ENCODE data around the gene ZC3H12C.

Gene ZC3H12C

GRCh38 chr11:110077346-110077745, 15.8 kb upstream of the ZC3H12C start:
- no peak for DNase-seq

DNA sequence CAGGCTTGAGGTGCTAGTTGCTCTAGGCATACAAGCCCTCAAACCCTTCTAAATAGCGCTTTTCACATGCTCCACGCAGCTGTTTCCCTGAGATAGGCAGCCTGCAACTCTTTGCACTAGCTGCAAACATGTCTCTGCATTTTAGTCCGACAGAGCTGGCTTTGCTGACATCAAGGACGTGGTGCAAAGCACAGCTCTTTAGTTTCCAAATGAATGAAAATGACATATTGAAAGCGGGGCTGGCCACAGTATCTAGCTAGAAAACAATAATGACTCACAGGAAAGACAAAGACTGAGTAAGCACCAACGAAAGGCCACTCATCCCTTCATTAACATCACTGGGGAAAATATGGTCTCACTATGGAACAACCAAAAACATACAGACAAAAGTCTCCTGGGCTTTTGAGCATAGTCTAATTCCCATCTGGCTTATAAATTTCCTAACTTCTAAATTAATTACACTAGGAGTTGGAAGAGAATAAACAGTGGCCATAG, 15.3 kb upstream of the ZC3H12C start:
- no peak for DNase-seq

- no peak for DNase-seq
Measured at GRCh38 chr11:110078923-110079544, 14.2 kb upstream of the ZC3H12C start.

GRCh38 chr11:110079726-110080125, 13.5 kb upstream of the ZC3H12C start:
- DNase-seq: no peak

DNA sequence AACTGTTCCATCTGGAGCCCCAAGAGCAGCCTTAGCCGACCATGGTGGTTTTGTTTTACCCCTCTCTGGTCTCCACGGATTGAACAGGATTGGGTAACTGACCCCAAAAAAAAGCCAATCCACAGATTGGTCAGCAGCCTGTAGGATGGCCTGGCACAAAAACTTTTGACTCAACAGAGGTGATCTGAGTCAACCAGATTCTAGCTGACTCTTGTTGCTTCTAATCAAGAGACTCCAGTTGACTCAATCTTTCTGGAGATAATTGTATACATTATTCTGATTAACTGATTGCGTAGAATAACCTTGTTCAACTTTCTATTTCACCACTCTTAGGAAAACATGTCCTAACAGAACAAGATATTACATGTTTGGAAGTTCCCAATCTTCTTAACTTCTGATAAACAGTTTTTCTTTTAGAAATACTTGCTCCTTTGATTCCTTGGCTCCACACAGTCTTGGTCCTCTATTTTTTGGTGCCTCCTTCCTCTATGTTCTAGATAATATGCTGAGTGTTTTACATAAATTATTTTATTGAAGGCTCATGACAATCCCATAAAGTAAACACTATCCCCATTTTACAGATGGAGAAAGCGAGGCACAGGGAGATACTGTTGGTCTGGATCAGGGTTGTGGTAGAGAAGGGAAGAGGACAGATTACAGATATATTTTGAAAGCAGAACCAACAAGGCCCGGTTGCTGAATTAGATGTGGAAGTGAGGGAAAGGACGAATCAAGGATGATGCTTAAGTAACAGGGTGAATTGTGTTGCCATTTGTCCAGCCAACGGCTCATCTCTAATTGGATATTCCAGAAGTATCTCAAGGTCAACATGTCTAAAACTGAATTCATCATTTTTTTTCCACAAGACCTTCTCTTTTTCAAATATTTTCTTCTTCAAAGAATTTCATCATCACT, 11.5 kb upstream of the ZC3H12C start:
- DNase-seq: no peak

DNA sequence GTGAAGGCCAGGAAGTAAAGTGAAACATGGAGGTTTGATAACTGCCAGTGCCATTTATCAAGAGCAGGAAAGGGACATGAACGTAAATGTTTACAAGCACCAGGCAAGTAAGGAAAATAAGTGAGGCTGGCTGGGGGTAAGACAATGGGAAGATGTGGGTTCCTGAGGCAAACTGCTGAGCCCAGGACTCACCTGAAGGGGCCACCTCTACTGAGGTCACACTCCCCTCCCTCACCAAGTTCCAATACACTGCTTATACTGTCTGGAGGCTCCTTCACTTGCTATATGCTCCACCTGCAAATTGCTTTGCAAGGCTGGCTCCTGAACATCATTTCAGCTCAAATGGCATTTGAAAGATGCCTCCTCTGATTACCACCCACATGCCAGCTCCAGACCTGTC, 10.3 kb upstream of the ZC3H12C start:
- no peak for DNase-seq

DNA sequence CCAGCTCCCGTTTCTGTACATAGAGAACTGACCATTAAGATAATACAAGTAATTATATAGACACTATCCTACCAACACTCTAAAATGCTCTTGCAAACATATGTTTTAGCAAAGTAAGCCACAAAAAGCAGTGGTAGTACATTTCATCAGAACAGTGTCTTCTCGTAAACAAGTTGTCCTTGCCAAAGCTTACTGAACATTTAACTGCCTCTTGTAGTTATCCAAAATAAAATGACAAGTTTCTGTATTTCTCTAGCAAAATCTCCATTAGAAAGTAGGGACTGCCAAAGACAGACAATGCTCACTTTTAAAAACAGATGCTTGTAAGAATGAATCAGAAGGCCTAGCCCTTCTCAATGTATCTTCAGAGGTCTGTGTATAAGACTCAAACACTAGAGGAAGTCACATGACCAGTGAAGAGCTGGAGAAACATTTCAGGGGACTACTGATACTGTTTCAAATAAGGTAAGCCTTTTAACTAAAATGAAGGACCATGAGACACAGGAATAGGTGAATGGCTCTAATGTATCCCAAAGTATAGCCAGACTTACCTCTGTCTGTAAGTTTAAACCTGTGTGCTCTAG, 7.8 kb upstream of the ZC3H12C start:
- no peak for DNase-seq

- no peak for DNase-seq
Measured at GRCh38 chr11:110086892-110087309, 6.3 kb upstream of the ZC3H12C start.

- DNase-seq: no peak
Measured at GRCh38 chr11:110087812-110088534, 5.2 kb upstream of the ZC3H12C start.

DNA sequence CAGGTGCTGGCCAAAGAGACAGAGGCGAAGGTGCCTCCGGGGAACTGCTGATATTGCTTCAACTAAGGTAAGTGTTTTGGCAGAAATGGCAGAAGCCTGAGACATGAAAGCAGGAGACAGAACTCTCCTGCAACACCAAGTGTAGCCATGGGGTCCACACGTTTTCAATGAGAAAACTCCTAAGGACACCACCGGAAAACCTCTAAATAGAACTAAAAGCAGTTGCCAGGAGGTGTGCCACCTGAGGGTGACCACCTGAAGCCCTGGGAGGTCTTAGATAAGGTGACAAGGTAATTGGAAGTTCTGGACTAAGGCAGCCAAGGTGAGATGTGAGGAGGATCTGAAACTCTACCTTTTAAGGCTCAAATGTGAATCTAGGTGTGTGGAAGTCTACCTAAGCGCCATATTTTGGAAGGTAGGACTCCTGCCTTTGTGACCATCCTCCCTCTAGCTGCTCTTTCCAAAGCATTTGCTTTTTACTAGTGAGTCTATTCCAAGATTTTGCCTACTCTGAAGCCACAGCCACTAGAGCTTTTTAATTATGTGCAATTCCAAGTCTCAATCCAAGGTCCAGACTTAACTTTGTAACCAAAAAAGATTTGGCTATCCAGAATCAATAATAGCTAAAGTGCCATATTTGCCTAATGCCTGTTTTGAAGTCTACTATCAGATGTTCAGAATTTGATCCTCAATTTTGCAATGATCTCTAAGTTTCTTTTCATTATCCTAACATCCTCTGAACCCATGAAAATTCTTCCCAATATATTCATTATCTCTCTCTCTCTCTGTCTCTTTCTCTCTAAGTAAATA, 4.5 kb upstream of the ZC3H12C start:
- DNase-seq: no peak

DNA sequence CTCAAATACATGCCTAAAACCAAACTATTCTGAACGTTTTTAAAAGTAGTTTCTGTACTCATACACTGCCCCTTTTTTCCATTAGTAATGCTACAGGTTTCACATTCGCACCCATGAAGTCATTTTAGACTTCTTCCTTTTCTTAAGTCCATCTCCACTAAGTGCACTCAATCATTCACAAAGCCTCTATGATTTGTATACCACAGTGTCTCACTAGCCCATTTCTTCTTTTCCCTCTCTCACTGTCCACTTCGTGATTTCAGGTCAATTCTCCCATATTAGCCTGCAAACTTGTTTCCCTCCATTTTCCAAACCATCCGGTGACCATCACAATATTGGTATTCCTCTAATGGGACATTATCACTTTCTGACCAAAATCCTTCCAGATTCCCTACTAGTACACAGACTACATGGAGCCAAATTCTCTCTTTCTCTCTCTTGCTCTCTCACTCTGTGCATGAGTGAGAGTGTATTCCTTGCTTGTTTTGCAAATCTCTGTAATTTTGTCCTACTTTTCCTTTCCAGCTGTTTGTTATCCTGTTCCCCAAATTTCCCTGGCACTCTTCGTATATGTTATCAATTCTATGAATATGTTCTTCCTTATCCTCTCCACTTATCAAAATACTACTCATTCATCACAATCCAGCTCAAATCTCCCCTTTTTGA, 3.4 kb upstream of the ZC3H12C start:
- DNase-seq: no peak

DNA sequence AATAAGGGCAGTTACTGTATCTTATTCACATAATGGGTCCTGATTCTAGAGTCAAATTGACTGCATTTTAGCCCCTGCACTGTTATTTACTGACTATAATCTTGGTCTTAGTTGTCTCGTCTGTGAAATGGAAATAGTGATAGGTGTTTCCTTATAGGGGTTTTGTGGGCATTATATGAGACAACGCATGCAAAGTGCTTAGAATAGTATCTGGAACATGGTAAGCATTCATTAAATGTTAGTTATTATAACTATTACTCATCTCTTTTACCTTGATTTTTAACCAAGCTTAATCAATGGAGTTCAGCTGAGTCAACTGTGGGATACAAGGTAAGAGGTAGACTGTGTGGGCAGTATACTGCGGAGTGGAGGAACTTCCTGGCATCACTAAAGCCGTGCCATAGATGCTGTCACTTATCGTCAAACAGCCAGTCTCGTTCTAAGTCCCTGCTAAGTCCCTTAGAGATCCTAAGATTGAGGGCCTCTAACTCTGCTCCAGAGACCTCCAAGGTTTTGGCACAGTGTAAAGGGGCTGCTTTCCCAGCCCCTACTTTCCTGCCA, 2.6 kb upstream of the ZC3H12C start:
- no peak for DNase-seq

DNA sequence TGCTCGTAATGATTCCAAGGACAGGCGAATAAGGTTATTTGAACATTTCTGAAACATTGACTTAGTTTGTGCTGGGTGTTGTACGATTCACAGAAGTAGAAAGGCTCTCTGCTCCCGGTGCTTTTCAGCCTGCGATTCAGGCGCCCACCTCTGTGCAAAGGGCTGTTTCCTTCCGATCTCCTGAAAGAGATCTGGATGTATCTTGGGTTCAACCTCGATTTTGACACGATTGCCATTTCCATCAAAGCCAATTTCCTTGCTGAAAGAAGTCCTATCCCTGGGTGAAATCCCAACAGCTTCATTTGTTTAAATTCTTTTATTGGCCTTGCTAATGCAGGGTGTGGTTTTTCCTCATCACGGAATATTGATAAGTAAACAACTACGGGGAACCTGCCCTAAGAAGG, 1.1 kb upstream of the ZC3H12C start:
- DNase-seq: no peak

GRCh38 chr11:110093407-110094297, 460 bp downstream of the ZC3H12C start:
- DNase-seq: peak; percentile 34

DNA sequence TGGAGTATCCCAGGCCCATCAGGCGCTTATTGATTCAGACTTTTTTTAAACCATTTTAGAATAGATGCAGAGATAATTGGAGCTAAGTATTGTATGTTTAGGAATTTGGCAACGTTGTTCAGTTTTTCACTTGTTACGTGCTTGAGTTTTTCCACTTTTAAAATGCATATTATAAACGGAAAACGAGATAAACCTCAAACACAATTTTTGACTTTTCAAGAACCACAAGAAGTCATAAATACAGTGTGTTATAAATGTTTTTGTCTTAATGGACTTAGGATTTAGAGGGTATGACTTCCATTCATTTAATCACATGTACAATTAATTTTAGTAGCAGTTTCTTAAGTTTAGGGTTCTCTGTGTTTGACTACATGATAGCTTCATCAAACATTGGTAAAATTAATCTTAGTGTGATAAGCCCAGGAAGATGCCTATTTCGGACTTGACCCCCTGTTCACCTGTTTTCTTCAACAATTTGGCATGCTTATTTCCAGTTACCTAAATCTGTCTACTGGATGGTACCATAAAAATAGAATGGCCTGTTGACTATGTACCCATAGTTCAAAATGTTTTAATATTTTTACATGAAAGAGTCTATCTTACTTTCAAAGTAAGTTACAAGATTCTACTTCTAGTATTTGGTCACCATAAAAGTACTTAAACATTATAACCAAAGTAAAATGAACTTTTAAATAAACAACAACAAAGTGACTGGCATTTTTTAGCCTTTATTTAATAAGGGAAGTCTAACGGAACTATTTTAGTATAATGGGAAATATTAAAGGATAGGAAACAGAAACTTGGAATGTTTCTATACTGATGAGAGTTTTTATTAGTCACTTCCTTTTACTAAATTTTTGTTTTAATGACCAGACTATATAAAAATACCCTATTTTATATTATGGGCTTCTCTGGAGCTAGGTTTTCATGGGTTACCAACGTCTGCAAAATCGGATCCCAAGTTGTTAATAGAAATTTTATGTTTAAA, 1.4 kb downstream of the ZC3H12C start:
- DNase-seq: no peak

GRCh38 chr11:110095554-110095953, 2.4 kb downstream of the ZC3H12C start:
- DNase-seq: no peak

DNA sequence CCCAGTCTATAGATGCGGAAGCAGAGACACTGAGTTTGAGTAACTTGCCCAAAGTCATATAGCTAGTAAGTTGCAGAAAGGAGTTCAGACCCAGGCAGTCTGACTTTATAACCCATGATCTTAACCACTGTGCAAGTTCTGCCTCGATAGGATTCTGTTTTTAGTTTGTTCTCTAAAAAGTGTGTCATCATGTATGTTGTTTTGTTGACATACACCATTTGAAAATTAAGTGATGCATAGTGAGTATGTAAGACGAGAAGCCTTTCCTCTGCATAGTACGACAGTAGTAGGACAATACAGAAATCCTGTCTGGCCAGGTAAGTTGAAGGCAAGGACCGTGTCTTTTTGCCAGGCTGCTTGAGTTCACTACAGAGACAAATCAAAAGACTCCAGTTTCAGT, 3.3 kb downstream of the ZC3H12C start:
- no peak for DNase-seq

DNA sequence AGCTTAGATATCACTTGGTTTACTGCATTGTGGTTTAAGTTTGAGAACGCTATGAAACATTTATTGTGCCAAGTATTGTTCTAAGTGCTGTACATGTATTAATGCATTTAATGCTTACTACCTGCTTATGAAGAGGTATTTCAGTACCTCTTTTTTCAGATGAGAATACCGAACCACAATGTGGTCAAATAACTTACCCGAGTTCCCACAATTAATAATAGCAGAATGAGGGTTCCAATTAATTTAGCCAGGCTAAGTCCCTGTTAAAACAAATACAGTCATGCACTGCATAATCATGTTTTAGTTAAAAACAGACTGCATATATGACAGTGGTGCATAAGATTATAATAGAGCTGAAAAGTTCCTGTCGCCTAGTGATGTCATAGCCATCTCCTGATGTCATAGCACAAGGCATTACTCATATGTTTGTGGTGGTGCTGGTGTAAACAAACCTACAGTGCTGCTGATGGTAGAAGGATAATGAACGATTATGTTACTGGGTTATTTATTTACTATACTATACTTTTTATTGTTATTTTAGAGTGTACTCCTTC, 4.3 kb downstream of the ZC3H12C start:
- DNase-seq: no peak

GRCh38 chr11:110098645-110099044, 5.5 kb downstream of the ZC3H12C start:
- no peak for DNase-seq
